Limb (tissue), 2 donors: ENCODE measurements around the gene SLC13A3.

Experiments
- DNase-seq, 2 donors: peaks; one replicate each; pipeline ENCODE4 v3.0.0-alpha.2; 2016; ENCODE audit errors: extremely low spot score in 2 of 2

Gene SLC13A3

DNA sequence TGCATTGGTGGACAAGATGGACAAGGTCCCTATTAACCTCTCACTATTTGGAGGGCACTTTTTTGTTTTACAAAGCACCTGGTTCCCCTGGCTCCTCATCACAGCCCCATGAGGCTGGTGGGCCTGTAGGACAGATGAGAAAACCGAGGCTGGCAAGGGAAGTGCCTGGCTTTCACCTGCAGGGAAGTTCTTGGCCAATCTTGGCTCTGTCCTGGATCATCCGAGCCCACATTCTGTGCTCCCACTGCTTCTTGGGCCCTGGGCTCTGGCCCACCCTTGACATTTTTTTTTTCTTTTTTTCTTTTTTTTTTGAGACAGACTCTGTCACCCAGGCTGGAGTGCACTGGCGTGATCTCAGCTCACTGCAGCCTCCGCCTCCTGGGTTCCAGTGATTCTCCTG lies 14.7 kb downstream of the SLC13A3 start:
- DNase-seq, result no peak

DNA sequence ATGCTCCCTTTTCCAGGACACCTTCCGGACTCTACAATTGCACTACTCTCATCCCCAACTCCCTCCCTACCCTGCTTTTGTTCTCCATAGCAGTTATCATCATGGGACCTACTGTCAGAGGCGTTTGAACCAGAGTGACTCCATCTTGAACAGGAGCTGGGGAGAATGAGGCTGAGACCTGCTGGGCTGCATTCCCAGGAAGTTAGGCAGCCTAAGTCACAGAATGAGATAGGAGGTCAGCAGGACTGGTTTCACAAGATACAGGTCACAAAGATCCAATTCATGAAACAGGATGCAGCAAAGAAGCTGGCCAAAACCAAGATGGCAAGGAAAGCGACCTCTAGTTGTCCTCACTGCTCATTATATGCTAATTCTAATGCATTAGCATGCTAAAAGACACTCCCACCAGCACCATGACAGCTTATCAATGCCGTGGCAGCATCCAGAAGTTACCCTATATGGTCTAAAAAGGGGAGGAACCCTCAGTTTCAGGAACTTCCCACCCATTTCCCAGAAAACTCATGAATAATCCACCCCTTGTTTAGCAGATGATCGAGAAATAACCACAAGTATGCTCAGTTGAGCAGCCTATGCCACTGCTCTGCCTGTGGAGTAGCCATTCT lies 15.6 kb downstream of the SLC13A3 start:
- no peak for DNase-seq

DNA sequence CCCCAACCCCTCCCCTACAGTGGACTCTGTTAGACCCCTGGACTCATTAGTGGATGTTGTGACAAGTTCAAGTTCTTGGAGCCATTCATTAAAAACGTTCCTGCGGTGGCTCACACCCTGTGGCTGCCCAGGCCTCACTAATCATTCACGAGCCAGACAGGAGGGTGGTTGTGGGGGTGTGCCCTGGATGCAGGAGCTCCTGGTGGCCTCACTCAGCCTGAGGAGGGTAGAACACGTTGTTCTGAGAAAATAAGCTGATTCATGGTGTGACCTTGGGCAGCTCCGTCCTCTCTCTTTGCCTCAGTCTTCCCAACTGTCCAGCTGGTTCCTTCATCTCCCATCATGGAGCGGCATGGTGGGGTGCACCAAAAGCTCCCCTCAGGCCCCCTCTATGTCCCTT lies 16.7 kb downstream of the SLC13A3 start:
- no peak for DNase-seq

GRCh38 chr20:46631874-46632446 lies 19.3 kb downstream of the SLC13A3 start:
- DNase-seq, result no peak

DNA sequence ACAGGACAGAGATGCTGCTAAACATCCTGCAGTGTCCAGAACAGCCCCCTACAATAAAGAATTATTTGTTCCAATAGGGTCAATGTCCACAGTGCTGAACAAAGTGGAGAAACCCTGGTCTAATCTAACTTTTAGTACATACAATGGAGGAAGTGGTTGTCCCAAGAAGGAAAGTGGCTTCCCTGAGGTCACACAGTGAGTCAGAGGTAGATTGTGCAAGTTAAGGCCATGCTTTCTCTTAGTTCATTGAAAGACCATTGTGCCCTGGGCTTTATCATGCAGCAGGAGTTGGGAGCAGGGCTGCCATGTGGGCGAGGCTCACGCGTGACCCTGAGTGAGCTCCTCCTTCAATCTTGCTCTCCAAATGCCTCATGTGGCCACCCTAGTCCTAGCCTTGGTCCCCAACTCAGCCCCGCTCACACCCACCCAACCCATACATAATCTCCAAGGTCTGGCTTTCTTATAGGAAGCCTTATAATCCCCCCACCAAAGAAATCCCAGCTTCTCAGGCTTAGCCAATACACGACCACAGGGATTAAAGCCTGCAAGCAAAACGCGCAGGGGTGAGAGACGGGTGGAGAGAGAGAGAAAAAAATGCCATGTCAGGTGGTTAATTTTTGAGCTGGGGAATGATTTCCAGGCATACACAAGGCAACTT lies 19.9 kb downstream of the SLC13A3 start:
- no peak for DNase-seq

- DNase-seq, result no peak
Measured at GRCh38 chr20:46630306-46630705, 21.0 kb downstream of the SLC13A3 start.

DNA sequence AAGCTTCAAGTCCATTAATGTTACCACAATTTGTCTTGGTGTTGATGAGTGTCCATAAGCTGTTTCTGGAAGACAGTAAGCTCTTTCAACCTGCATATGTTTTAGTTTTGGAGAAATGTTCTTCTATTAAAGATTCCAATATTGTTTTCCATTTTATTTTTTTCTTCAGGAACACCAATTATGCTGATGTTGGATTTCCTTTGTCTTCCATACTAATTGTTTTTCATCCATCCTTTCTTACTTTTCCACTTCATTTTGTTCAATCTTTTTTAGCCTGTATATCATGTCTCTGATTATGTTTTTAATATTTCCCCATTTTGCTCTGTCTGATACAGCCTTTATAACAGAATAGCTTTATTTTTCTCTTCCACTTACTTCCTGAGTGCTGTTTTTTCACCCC lies 21.9 kb downstream of the SLC13A3 start:
- DNase-seq, result no peak

- DNase-seq, result no peak
Measured at GRCh38 chr20:46627234-46627633, 24.0 kb downstream of the SLC13A3 start.

DNA sequence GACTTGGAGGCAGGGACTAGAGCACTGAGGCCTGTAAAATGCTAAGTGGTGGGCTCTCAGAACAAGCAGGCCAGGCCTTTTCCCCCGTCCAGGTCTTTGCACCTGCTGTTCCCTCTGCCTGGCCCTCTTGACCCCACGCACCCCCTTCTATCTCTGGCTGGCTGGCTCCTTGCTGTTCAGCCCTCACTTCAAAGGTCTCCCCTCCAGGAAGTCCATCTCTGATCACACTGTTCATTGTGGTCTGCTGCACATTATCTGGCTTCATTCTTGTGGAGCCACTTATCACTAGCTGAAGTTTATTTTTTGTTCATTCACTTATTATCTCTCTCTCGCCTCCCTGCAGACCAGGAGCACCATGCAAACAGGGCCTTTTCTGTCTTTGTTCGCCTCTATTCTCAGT lies 24.5 kb downstream of the SLC13A3 start:
- no peak for DNase-seq

DNA sequence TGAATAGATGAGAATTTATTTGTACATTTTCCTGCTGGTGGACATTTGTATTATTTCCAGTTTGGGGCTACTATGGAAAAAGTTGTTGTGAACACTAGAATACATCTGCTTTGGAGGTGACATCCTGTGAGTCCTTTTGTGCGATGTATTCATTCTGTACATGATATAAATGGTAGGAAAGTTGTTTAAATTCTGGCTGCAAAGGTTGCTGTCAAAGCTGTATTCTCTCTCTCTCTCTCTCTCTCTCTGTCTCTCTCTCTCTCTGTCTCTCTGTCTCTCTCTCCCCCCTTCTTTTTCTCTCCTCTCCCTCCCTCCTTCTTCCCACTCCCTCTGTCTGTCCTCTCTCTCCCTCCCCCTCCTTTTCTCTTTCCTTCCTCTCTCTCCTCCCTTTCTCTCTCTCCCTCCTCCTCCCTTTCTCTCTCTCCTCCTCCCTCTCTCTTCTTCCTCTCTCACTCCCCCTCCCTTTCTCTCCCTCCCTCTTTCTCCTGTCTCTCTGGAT lies 25.3 kb downstream of the SLC13A3 start:
- no peak for DNase-seq

- no peak for DNase-seq
Measured at GRCh38 chr20:46624946-46625345, 26.3 kb downstream of the SLC13A3 start.

DNA sequence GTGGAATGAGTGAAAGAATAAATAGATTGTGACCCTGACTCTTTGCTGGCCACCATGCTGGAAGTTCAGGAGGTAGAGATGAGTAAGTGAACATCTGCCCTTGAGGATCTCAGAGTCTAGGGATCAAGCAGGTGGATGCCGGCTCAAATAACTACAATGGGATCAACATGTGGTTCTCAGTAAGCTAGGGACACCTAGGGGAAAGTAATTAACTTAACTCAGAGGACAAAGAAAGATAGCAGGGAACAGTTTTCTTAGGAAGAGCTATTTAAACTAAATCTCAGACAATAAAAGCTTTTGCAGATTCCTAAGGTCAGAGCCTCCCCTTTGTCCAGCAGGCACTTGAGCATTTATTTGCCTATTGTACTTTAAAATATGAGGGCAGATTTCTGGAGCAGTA lies 29.1 kb downstream of the SLC13A3 start:
- DNase-seq, result no peak

DNA sequence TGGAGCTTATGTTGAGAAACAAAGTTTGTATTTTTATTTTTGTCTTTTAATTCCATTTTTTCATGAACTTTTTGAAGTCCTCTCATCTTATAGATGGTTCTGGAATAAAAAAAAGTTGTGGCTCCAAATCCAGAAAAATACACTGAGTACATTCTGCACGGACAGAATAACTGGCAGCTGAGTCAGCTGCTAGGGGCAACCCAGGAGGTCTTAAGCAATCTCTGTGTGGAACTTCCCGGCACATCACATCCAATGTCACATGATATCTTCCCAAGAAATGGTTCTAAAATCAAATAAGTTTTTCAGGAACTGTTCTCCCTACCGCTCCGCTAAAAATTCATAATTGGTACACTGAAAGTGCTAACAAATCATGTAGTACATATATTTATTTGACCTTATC lies 29.8 kb downstream of the SLC13A3 start:
- DNase-seq, result peak in 1 of 2 donors; percentile 1

DNA sequence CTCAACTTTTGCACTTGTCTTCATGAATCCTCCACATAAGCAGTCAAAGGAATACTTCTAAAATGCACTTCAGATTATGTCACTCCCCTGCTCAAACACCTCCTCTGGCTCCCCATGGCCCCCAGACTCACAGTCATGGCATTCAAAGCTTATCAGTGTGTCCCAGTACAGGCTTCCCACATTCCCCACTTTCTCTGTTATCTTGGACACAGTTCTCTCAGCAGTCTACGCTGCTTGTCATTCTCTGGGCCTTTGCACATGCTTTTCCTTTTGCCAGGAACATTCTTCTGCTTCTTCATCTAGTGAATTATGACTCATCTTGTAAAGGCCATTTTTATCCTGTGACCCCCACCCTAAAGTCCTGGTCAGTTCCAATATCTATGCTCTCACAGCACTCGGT lies 31.8 kb downstream of the SLC13A3 start:
- DNase-seq, result no peak

GRCh38 chr20:46618316-46619100 lies 32.8 kb downstream of the SLC13A3 start:
- DNase-seq, result no peak

GRCh38 chr20:46614503-46614902 lies 36.8 kb downstream of the SLC13A3 start:
- no peak for DNase-seq

- DNase-seq, result no peak
Measured at GRCh38 chr20:46610145-46610544, 41.1 kb downstream of the SLC13A3 start.

DNA sequence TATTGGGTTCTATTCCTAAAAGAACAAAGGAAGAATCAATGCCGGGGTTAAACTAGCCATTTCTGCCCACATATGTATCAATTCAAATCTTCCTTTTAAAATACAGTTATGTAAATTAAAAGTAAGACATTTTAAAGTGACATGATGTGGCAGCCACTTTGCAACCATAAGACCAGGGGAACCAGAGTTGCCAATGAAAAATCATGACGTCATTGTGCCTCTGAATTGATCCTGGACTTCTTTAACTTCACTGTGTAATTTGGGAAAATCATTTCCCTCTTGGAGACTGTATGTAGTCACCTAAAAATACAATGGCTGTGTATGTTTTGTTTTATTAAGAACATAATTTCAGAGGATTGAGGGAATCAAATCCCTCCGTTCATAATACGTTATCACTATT lies 42.2 kb downstream of the SLC13A3 start:
- no peak for DNase-seq

GRCh38 chr20:46607849-46608497 lies 43.3 kb downstream of the SLC13A3 start:
- no peak for DNase-seq

DNA sequence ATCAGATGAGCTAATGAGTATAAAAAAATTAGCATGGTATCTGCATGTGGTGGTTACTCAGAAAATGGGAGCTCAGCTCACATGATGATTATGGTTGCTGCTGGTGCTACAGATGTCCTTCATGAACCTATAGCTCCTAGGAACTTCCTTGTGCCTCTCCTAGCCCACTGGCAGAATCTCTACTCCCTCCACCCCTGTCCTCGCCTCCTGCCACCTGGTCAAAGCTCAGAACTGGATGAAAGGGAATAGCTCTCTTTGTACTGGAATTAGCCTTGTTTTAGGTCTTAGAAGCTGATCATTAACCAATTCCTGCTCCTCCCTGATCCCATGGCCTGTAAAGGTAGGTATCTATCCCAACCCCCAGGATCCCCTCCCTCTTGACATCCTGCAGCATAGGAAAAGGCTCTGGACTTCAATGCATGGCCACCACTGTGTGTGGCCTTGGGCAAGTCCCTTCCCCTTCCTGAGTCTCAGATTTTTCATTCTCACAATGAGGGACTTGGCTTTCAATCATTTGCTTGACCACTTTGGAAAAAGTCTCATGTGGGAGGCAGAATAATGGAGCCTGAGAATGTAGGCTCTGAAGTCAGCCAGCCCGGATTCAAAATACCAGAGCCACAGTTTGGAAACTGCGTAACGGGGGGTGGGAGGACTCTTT lies 43.9 kb downstream of the SLC13A3 start:
- DNase-seq, result no peak

GRCh38 chr20:46606817-46607190 lies 44.5 kb downstream of the SLC13A3 start:
- DNase-seq, result no peak
